ENCODE data around the gene CPAMD8. TPM values are rescaled to one million over a fixed set of nuclear protein-coding genes. Genes with fewer than 3 reads are reported as not detected.

CPAMD8 gene
- total and polyA plus RNA-seq, 5 donors from 2014 or later = 0.03 to 2.3 (median 0.36) TPM; not detected in 1

GRCh38 chr19:16922949-16923348 is 103.7 kb downstream of the CPAMD8 start:
- ATAC-seq (ENCODE audit: low read depth in 2 of 2) (no peak), DNase-seq (no peak)
- H3K4me1 Mint-ChIP-seq = no peaks in the 10 kb centered on the region
- Histone ChIP-seq H3K4me1 (ENCODE audit: control insufficient read depth, insufficient read depth, low read length, poor library complexity, severe bottlenecking) (no peaks in the 10 kb centered on the region), H3K9me3 (ENCODE audit: control insufficient read depth in 2 of 2, low read length in 2 of 2) (no peaks in the 10 kb centered on the region), H3K27me3 (ENCODE audit: control insufficient read depth, insufficient read depth, low read length) (no peaks in the 10 kb centered on the region), H3K27ac (ENCODE audit: insufficient read depth, low read length, poor library complexity, severe bottlenecking) (no peak overlapping the region), H3K4me3 (ENCODE audit: low read depth, low read length) (no peak overlapping the region), H3K36me3 (ENCODE audit: control insufficient read depth, insufficient read depth, low read length) (no peaks in the 10 kb centered on the region)
- no peak overlapping the region for H3K27ac Mint-ChIP-seq
- H3K9me3 Mint-ChIP-seq = peaks cover 0 to 12% (median 7%) of the 10 kb centered on the region in 7 donors
- no peak overlapping the region for H3K4me3 Mint-ChIP-seq
- no peaks in the 10 kb centered on the region for H3K27me3 Mint-ChIP-seq
- H3K36me3 Mint-ChIP-seq = no peaks in the 10 kb centered on the region

DNA sequence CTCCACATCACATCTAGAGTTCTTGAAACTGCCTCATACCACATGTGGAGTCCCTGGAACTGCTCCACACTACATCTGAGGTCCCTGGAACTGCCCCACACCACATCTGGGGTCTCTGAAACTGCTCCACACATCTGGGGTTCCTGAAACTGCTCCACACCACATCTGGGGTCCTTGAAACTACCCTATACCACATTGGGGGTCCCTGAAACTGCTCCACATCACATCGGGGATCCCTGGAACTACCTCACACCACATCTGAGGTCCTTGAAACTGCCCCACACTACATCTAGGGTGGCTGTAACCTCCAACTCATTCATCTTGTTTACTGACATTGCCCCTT is 104.0 kb downstream of the CPAMD8 start:
- Mint-ChIP-seq H3K4me1 (no peaks in the 10 kb centered on the region), H3K27ac (no peak overlapping the region), H3K4me3 (no peak overlapping the region), H3K9me3 (peaks cover 0 to 12% (median 7%) of the 10 kb centered on the region in 7 donors), H3K27me3 (no peaks in the 10 kb centered on the region), H3K36me3 (no peaks in the 10 kb centered on the region)
- DNase-seq (no peak), ATAC-seq (ENCODE audit: low read depth in 2 of 2) (no peak)
- Histone ChIP-seq H3K9me3 (ENCODE audit: control insufficient read depth in 2 of 2, low read length in 2 of 2) (no peaks in the 10 kb centered on the region), H3K27ac (ENCODE audit: insufficient read depth, low read length, poor library complexity, severe bottlenecking) (no peak overlapping the region), H3K36me3 (ENCODE audit: control insufficient read depth, insufficient read depth, low read length) (no peaks in the 10 kb centered on the region), H3K27me3 (ENCODE audit: control insufficient read depth, insufficient read depth, low read length) (no peaks in the 10 kb centered on the region), H3K4me3 (ENCODE audit: low read depth, low read length) (no peak overlapping the region), H3K4me1 (ENCODE audit: control insufficient read depth, insufficient read depth, low read length, poor library complexity, severe bottlenecking) (no peaks in the 10 kb centered on the region)

DNA sequence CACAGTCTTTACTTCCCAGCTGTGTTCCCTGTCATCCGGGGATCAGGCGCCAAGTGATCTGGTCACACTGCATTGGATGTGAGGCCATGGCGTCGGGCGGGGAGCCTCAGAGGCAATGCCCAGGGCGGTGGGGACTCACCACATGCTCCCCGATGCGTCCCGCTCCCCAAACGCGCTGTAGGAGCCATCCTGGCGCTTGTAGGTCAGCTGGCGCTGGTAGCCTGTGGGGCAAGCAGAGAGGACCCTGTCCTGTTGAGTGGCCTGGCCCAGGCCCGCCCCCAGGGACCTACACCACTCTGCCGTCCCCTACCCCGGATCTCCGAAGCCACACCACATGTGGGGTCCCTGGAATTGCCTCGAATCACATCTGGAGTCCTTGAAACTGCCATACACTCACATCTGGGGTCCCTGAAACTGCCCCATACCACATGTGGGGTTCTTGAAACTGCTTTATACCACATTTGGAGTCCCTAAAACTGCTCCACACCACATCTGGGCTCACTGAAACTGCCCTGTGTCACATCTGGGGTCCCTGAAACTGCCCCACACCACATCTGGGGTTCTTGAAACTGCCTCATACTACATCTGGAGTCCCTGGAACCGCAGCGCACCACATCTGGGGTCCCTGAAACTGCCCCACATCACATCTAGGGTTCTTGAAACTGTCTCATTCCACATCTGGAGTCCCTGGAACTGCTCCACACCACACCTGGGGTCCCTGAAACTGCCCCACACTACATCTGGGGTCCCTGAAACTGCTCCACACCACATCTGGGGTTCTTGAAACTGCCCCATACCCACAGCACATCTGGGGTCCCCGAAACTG is 104.6 kb downstream of the CPAMD8 start:
- Histone ChIP-seq H3K27ac (ENCODE audit: insufficient read depth, low read length, poor library complexity, severe bottlenecking) (no peak overlapping the region), H3K4me1 (ENCODE audit: control insufficient read depth, insufficient read depth, low read length, poor library complexity, severe bottlenecking) (no peaks in the 10 kb centered on the region), H3K9me3 (ENCODE audit: control insufficient read depth in 2 of 2, low read length in 2 of 2) (no peaks in the 10 kb centered on the region), H3K4me3 (ENCODE audit: low read depth, low read length) (no peak overlapping the region), H3K36me3 (ENCODE audit: control insufficient read depth, insufficient read depth, low read length) (no peaks in the 10 kb centered on the region), H3K27me3 (ENCODE audit: control insufficient read depth, insufficient read depth, low read length) (no peaks in the 10 kb centered on the region)
- ATAC-seq (ENCODE audit: low read depth in 2 of 2) (no peak), DNase-seq (no peak)
- Mint-ChIP-seq H3K27ac (no peak overlapping the region), H3K4me1 (no peaks in the 10 kb centered on the region), H3K36me3 (no peaks in the 10 kb centered on the region), H3K9me3 (peaks cover 0 to 11% (median 7%) of the 10 kb centered on the region in 7 donors), H3K27me3 (no peaks in the 10 kb centered on the region), H3K4me3 (no peak overlapping the region)

DNA sequence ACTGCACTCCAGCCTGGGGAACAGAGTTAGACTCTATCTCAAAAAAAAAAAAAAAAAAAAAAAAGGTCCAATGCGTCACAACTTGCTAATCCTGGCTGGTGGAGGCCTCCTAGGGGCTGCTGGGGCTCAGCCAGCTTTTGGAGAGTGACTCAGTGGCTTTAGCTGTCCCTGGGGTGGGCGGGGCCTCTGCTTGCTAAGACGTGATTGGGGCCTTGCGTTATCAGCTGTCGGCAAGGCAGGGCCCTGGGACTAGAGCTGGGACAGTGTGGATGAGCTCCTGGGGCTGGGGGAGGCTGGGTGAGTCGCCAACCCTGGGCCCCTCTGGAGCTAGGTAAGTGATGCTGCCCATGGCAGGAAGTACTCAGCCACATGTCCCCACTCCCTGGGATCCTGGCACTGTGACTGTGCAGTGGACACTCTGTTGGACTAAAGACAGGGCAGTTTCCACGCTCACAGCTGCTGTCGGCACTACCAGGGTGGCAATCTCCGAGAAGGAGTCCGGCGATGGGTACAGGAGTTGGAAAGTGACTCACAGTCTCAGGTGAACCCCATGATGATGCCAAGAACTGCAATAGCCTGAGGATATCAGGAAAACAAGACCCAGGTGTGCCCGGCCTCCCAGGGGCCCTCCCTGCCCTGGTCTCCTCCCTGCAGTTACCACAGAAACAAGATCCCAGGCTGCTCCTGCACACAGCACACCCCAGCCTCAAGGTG is 105.6 kb downstream of the CPAMD8 start:
- ATAC-seq (ENCODE audit: low read depth in 2 of 2) (no peak), DNase-seq (no peak)
- Histone ChIP-seq H3K36me3 (ENCODE audit: control insufficient read depth, insufficient read depth, low read length) (no peaks in the 10 kb centered on the region), H3K4me3 (ENCODE audit: low read depth, low read length) (no peak overlapping the region), H3K9me3 (ENCODE audit: control insufficient read depth in 2 of 2, low read length in 2 of 2) (no peaks in the 10 kb centered on the region), H3K27ac (ENCODE audit: insufficient read depth, low read length, poor library complexity, severe bottlenecking) (no peak overlapping the region), H3K27me3 (ENCODE audit: control insufficient read depth, insufficient read depth, low read length) (no peaks in the 10 kb centered on the region), H3K4me1 (ENCODE audit: control insufficient read depth, insufficient read depth, low read length, poor library complexity, severe bottlenecking) (no peaks in the 10 kb centered on the region)
- H3K27me3 Mint-ChIP-seq = no peaks in the 10 kb centered on the region
- H3K9me3 Mint-ChIP-seq = peaks cover 0 to 6% (median 3%) of the 10 kb centered on the region in 7 donors
- H3K27ac Mint-ChIP-seq = no peak overlapping the region
- H3K36me3 Mint-ChIP-seq = no peaks in the 10 kb centered on the region
- no peaks in the 10 kb centered on the region for H3K4me1 Mint-ChIP-seq
- H3K4me3 Mint-ChIP-seq = no peak overlapping the region

GRCh38 chr19:16919496-16919895 is 107.1 kb downstream of the CPAMD8 start:
- H3K9me3 ChIP-seq (ENCODE audit: control insufficient read depth in 2 of 2, low read length in 2 of 2) = peaks cover 0 to 5% of the 10 kb centered on the region in 2 experiments
- no peak overlapping the region for H3K4me3 Mint-ChIP-seq
- H3K27me3 ChIP-seq (ENCODE audit: control insufficient read depth, insufficient read depth, low read length) = no peaks in the 10 kb centered on the region
- H3K9me3 Mint-ChIP-seq = peaks cover 0 to 5% (median 3%) of the 10 kb centered on the region in 7 donors
- H3K27ac ChIP-seq (ENCODE audit: insufficient read depth, low read length, poor library complexity, severe bottlenecking) = no peak overlapping the region
- no peaks in the 10 kb centered on the region for H3K4me1 Mint-ChIP-seq
- peak overlapping the region in 1 of 3 donors; percentile 38 for H3K27ac Mint-ChIP-seq
- ATAC-seq (ENCODE audit: low read depth in 2 of 2) (no peak), DNase-seq (no peak)
- no peaks in the 10 kb centered on the region for H3K36me3 Mint-ChIP-seq
- H3K4me3 ChIP-seq (ENCODE audit: low read depth, low read length) = no peak overlapping the region
- no peaks in the 10 kb centered on the region for H3K27me3 Mint-ChIP-seq
- H3K4me1 ChIP-seq (ENCODE audit: control insufficient read depth, insufficient read depth, low read length, poor library complexity, severe bottlenecking) = no peaks in the 10 kb centered on the region
- no peaks in the 10 kb centered on the region for H3K36me3 ChIP-seq (ENCODE audit: control insufficient read depth, insufficient read depth, low read length)

DNA sequence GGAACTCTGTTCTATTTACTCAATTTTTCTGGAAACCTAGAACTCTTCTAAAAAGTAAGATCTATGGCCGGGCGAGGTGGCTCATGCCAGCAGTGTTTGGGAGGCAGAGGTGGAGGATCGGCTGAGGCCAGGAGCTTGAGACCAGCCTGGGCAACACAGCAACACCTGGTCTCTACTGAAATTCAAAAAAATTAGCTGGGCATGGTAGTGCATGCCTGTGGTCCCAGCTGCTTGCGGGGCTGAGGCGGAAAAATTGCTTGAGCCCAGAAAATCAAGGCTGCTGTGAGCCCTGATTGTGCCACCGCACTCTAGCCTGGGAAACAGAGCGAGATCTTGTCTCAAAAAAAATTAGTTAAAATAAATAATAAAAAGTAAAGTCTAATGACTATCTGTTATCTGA is 109.2 kb downstream of the CPAMD8 start:
- no peak overlapping the region for H3K27ac ChIP-seq (ENCODE audit: insufficient read depth, low read length, poor library complexity, severe bottlenecking)
- Mint-ChIP-seq H3K27me3 (no peaks in the 10 kb centered on the region), H3K4me3 (no peak overlapping the region), H3K27ac (no peak overlapping the region), H3K9me3 (peaks cover 0 to 20% (median 11%) of the 10 kb centered on the region in 7 donors), H3K36me3 (peaks cover 10% of the 10 kb centered on the region), H3K4me1 (no peaks in the 10 kb centered on the region)
- DNase-seq (no peak), ATAC-seq (ENCODE audit: low read depth in 2 of 2) (no peak)
- H3K4me3 ChIP-seq (ENCODE audit: low read depth, low read length) = no peak overlapping the region
- H3K27me3 ChIP-seq (ENCODE audit: control insufficient read depth, insufficient read depth, low read length) = no peaks in the 10 kb centered on the region
- no peaks in the 10 kb centered on the region for H3K36me3 ChIP-seq (ENCODE audit: control insufficient read depth, insufficient read depth, low read length)
- peaks cover 9 to 25% of the 10 kb centered on the region in 2 experiments for H3K9me3 ChIP-seq (ENCODE audit: control insufficient read depth in 2 of 2, low read length in 2 of 2)
- no peaks in the 10 kb centered on the region for H3K4me1 ChIP-seq (ENCODE audit: control insufficient read depth, insufficient read depth, low read length, poor library complexity, severe bottlenecking)

DNA sequence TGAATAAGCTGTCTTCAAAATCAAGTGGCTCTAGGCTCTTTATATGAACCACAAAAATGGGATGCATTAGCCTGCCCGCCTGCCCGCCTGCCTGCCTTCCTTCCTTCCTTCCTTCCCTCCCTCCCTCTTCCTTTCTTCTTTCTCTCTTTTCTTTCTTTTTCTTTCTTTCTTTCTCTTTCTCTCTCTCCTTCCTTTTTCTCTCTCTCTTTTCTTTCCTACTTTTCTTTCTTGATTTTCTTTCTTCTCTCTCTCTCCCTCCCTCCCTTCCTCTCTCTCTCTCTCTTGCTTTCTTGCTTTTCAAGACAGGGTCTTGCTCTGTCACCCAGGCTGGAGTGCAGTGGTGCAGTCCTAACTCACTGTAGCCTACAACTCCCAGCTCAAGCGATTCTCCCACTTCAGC is 110.9 kb downstream of the CPAMD8 start:
- Mint-ChIP-seq H3K4me3 (peak overlapping the region in 1 of 4 donors; percentile 47), H3K9me3 (peaks cover 0 to 28% (median 13%) of the 10 kb centered on the region in 7 donors), H3K27me3 (peaks cover 4% of the 10 kb centered on the region), H3K36me3 (peaks cover 10% of the 10 kb centered on the region), H3K27ac (no peak overlapping the region), H3K4me1 (no peaks in the 10 kb centered on the region)
- ATAC-seq (ENCODE audit: low read depth in 2 of 2) (no peak), DNase-seq (no peak)
- Histone ChIP-seq H3K27ac (ENCODE audit: insufficient read depth, low read length, poor library complexity, severe bottlenecking) (no peak overlapping the region), H3K27me3 (ENCODE audit: control insufficient read depth, insufficient read depth, low read length) (no peaks in the 10 kb centered on the region), H3K4me1 (ENCODE audit: control insufficient read depth, insufficient read depth, low read length, poor library complexity, severe bottlenecking) (no peaks in the 10 kb centered on the region), H3K4me3 (ENCODE audit: low read depth, low read length) (no peak overlapping the region), H3K36me3 (ENCODE audit: control insufficient read depth, insufficient read depth, low read length) (no peaks in the 10 kb centered on the region), H3K9me3 (ENCODE audit: control insufficient read depth in 2 of 2, low read length in 2 of 2) (peaks cover 12 to 29% of the 10 kb centered on the region in 2 experiments)
